CD4-positive, alpha-beta T cell treated with Interleukin-10 for 1 hour (primary cell): ENCODE data around the gene IGFBP1.

ENCODE experiments used
- DNase-seq: peaks from one replicate; pipeline ENCODE4 v3.0.0-alpha.2; 2020

Gene IGFBP1

DNA sequence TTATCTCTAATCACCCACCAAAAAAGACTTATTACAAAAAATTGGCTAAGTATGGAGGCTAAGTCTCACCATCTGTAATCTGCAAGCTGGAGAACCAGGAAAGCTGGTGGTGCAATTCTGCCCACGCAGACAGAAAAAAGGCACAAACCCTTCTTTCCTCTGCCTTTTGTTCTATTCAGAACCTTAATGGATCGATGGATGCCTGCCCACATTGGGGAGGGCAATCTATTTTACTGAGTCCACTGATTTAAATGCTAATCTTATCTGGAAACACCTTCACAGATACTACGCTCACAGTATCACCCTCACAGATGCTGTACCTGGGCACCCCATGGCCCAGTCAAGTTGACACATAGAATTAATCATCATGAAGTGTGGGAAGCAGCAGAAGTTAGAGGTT is 22.6 kb downstream of the IGFBP1 start:
- DNase-seq, result no peak

DNA sequence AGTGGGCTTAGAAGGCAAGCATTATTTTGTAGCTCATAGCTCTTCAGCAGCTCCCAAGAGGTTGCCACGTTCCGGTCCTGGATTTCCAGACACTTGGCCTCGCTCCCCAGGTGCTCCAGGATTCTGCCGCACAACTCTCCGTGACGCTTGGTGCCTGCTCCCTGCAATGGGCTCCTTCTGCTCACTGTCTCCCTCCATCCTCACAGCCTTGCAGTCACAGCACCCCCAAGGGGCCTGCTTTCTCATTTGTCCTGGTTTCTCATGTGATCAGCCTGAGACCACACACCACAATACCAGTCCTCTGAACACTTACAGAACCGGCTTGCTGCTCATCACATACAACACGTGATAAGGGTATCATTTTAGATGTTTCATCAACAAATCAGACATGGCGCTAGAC is 23.0 kb downstream of the IGFBP1 start:
- no peak for DNase-seq

DNA sequence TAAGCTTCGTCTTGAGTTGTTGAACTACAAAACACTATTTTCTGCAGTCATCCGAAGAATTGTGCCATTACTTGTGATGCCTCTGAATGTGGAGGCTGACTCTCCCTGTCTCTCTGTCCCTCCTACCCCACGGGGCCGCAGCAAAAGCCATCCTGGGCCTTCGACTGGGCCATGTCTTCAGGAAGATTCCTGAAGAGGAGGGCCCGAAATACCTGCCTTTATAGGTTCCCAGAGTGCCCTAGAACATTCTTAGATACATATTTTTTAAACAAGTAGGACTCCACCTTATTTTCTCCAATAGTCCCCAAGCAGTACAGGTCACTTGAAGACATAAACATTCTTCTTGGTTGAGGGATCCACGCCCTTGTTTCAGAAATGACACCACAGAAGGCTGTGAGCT is 24.7 kb downstream of the IGFBP1 start:
- DNase-seq, result no peak

DNA sequence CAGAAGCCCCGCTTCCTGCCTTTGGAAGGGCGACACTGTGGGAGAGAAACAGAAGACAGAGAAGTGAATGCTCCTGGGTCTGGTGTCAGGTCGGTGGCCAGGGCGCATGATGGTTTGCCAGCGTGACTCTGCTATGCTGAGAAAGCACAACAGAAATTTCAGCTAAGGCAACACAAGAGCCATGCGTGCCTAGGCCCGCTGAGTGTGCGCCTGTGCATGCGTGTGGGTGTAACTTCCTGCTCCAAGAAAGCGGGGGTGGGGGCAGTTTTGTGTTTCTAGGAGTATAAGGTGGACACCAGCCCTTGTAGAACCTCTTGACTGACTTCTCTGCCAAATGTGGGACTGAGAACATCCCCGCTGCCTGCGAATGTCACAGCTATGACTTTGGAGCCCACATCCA is 26.6 kb downstream of the IGFBP1 start:
- no peak for DNase-seq

DNA sequence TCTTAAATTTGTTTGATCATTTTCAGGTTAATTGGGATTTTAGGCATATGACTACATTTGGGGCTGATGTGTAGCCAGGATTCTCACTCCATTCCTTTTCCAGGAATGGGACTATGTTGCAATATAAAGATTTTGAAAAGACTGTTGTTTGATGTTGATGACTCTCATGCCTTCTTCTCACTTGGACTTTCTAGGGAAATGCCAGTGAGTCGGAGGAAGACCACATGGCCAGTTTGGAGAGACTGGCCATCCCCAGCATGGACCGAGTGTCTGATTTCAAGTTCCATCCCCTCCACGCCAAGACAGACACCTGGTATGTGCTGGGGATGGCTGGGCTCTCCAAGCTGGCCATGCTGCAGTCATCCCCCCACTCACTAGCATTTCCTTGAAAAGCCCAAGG is 27.3 kb downstream of the IGFBP1 start:
- no peak for DNase-seq

DNA sequence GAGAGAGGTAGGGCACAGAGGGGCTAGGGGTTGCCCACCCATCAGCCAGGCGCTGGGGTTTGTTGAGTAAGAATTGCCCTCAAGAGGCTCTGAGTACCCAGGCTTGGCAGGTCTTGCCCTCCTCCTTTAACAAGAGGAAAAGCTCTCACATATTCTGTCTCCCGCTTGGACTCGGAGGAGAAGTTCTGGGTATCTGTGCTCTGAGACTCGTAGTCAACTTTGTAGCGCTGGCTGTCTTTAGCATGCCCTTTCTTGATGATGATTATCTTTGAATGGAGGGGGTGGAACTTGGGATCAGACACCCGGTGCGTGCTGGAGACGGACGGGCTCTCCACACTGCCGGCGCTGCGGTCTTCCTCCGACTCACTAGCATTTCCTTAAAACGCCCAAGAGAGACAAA is 28.8 kb downstream of the IGFBP1 start:
- DNase-seq, result no peak

DNA sequence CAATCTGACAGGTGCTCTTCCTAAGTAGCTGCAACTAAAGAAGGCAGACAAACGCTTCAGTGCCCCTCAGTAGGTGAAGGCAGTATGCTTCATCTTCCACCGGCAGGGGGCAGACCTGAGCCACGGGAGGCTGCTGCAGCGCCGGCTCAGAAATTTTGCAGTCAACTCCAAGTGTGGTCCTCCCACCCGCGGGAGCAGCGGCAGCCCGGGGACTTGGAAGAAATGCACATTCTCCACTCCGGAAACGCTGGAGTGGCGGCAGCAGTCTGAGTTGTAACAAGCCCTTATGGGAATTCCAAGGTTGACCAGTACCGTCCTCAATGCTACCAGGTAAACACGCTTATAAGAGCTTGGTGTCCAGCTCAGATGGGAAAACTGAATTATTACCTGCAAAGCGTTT is 29.4 kb downstream of the IGFBP1 start:
- DNase-seq, result peak; percentile 71

DNA sequence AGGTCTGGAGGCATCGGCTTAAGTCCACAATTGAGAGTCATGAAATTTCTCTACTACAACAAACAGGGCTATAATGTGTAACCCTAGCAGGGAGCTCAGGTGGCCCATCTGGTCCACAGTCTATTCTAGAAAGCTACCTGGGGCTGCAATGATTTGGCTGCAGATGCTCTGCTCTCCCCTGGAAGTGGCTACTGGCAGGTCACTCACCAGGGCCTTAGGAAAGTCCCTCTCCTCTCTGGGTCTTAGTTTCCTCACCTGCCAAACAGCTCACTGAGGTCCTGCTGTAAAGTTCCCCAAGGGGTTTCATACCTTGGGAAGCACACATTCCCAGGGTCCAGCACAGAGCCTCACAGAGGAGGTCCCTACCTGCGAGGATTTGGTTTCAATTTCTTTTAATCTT is 30.3 kb downstream of the IGFBP1 start:
- no peak for DNase-seq

DNA sequence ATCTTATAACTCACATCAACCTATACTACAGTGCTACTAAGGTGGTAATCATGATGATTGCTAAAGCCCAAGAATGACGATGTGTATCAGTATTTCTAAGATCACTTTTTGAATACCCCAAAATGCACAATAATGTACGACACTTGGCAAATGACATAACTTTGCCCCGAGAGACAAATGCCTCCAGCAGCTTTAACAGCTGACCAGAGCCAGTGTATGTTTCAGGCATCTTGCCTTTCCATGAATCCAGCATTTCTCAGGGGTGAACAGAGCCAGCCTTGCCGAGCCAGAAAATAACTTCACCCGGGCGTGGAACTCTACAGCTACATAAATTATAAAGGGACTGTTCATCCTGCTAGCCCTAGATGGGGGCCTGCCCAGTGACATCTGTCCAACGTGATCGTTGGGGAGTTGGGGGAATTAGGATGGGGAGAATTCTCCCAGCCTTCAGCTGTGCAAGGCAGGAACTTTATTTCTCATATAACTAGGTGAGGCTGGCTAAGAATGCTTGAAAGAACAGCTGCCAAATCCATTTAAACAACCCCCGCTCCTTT is 31.0 kb downstream of the IGFBP1 start:
- no peak for DNase-seq

DNA sequence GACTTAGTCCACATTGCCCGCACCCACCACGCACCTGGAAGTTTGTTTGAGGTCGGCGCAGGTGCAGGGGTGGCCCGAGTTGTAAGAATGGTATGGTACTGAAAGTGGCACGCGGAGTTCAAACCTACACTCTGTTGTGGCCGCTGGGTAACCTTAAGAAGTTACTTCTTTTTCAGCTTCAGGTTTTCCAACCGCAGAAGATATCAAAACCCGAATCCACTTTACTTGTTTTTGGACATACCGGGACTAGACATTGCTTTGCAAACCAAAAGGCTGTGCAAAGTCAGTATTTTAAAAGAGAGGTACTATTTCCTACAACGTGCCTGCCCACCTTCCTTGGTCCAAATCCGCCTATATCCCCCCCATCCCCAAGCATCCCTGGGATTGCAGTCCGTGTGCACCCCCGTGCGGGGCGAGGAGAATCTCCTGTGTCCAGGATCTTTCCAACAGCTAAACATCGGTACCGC is 31.7 kb downstream of the IGFBP1 start:
- no peak for DNase-seq

DNA sequence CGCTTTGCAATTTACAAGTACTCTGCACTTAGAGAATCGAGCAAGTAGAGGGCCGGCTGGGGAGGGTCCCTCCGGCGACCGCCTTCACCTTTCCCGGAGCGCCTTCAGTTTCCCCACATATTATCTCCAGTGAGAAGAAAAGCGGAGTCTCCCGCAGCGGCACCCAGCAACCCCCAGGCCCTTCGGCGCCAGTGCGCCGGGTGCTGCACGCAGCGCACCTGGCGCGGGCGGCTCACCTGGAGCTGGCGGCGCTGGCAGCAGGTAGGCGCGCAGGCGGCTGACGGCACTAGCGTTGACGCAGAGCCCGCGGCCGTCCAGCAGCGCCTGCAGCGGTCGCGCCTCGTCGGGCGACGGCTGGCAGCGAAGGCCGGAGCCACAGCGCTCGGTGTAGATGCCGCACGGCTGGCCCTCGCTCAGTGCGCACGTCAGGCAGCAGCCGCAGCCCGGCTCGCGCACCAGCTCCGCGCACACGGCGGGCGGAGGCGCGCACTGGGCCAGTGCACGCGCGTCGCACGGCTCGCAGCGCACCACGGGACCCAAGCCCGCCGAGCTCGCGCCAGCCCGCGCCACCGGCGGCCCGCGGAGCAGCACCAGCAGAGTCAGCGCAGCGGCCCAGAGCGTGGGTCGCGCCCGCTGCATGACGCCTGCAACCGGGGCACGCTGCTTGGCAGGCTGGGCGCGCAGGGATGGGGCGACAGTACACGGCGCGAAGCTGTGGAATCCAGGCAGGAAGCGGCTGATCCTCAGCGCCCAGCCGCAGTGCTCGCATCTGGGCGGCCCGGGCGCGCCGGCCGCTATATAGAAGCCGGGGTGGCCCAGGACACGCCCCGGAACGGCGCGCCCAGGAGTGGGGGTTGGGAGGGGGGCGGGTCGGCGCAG is 32.5 kb downstream of the IGFBP1 start, which contains the start of gene IGFBP3:
Gene IGFBP3 (minus strand): TSS at position 771 of the 879 bp plus-strand sequence. CDS start 132 bp downstream, at position 639.
- peak; percentile 51 for DNase-seq

DNA sequence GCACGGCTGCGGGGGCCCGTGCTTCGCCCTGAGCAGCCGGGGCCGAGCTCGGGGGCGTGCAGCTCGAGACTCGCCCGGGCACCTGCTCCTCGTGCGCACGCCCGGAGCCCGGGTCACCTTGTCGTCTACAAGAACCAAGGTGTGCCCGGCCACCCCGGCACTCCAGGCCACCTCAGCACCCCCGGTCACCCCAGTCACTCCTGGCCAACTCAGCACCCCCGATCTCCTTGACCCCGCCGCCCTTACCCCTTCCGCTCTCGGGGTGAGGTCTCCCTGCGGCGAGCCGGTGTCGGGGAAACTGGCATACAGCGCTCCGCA is 33.1 kb downstream of the IGFBP1 start:
- DNase-seq, result no peak

DNA sequence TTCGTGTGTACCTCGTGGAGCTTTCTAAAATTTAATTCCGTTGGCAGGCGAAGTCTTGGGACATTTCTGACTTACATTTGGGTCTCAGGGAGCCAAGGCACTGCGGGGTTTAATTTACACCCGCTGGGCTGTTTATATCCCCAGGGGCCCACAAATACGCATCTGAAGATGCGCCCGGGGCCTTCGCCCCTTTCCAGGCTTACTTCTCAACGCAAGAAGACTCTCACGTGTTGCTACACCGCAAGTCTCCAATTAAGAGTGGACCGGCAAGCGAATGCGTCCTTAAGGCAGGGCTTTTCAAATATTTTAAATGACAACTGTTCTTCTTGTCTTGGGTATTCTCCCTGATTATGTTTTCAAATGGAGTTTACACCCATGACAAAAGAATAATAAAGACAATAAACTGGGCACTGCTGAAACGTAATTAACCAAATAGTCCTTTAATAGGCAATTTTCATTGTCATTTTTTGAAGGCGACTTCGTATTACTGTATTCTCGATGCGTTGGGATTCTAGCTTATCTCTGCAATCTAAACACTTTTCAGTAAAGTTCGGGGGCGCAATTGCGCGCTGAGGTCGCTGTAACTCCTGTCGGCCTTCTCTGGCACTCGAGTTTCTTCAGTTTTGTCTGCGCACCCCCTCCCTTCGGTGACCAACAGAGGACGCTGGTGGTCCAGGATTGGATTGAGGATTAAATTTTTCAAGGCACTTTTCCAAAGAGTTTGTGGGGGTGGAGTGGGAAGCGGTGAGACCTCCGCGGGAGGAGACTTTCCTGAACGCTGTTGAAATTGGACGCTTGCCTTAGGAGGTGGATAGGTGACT is 33.6 kb downstream of the IGFBP1 start:
- peak; percentile 44 for DNase-seq

DNA sequence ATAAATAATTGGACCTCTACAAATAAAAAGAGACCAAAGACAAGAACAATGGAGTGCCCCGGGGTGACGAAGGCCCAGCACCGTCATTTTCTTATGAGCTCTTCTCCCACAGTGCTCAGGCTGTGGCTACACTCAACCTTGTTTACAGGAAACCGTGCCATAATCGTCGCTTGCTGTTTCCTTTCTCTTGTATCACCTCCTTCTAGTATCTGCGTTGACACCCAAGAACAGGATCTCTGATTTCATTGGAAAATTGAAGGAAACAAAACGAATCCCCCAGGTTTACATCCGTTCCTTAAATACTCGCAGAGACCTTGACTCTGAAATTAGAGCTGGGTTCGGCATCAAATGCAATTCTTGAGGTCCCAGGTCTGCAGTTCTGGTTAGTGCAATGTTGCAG is 34.5 kb downstream of the IGFBP1 start:
- DNase-seq, result peak; percentile 30

DNA sequence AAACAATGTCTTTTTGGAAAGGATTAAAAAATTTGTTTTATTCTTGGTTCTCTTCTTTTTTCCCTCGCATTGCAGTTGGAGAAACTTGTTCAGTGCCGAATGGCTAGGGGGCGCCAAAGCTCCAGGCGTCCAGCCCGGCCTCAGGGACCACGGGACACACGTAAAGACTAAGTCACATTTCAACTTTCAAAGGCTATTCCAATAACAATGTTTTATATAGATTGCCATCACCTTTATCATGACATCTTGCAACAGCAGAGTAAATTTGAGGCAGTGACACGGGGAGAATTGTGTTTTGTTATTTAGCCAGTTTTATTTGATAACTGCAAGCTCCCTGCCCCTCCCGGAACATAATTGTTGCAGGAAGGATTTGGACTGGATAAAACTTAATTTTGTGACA is 35.0 kb downstream of the IGFBP1 start:
- DNase-seq, result peak; percentile 57

DNA sequence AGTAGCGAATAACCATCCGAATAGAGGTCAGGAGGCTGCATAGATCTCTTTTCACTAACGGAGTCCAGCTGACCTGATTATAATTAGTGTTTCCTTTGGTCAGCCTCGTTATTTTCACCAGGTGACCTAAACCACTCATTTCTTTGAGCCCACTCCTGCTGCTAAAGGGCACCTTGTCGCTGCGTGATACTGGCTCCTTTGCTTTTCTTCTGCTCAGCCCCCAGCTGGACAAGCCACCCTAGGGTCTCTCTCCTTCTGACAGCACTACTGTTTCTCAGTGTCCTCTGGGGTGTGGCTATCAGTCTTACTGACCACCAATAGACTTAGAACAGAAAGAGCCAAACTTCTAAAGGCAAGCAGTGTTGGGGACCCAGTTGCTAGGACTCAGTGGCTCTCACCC is 35.5 kb downstream of the IGFBP1 start:
- no peak for DNase-seq

DNA sequence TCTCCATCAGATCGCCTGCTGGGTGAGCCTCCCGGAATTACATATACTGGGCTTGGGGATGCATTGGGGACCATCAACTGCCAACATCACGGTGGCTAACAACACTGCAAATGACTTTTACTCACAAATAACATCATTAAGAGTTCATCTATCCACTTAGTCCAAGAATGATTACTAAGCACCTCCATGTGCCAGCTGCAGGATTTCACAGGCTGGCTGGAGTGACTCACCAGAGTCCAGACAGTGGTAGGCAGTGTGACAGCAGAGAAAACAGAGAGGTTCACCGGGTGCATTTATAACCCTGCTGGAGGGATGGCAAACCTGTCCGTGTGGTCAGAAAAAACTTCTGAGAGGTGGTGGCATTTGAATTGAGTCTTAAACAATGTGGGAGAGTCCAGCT is 36.0 kb downstream of the IGFBP1 start:
- no peak for DNase-seq

DNA sequence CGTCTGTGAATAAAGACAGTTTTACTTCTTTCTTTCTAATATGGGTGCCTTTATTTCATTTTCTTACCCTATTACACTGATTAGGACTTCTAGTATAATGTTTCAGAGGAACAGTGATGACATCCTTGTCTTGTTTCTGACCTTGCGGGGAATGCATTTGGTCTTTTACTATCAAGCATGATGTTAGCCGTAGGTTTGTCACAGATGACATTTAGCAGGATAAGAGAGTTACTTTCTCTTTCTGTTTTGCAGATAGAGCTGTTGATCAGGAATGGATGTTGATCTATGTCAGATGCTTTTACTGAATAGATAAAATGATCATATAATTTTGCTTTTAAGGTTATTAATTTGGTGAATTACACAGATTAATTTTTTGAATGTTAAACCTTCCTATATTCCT is 39.4 kb downstream of the IGFBP1 start:
- DNase-seq, result no peak

DNA sequence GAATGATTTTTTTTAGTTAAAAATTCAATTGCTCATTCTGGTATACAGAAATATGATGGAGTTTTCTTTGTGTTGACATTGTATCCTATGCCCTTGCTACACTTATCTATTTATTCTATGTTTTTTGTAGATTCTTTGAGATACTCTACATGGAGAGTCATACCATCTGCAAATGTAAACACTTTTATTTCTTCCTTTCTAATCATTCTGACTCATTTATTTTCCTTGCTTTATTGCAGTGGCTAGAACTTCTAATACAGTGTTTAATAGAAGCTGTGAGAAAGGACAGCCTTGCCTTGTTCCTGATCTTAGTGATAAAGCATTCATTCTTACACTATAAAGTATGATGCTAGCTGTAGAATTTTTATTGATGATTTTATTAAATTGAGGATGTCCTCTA is 42.7 kb downstream of the IGFBP1 start:
- DNase-seq, result no peak

DNA sequence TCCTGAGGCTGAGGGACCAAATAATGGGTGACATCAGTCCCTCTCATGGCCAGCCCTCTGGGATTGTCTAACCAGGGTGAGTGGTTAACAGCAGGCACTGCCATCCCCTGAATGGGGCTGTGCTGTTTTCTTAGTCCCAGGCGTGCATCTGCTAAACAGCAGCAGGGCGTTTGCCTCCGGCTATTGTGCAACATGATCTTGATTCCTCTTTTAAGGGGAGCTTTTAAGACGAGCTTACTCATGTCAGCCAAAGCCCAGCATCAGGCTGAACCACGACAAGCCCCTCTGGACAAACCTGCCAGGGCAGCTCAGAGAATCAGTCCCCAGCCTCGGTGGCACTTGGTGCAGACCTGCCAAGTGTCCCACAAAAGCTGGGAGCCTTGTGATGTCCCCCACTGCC is 49.0 kb downstream of the IGFBP1 start:
- no peak for DNase-seq

DNA sequence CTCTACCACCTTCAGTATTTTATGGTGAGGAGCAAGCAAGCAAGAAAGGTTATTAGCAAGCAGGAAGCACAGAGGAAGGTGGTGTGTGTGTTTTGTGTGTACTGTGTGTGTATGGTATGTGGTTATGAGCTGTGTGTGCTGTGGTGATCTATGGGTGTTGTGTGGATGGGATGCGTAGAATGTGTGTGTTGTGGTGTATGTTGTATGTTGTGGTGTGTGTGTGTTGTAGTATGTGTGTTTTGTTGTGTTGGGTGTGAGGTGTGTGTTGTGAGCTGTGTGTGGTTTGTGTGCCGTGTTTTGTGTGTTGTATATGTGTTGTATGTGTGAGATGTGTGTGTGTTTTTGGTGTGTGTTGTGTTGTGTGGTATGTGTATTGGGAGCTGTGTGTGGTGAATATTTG is 49.6 kb downstream of the IGFBP1 start:
- DNase-seq, result no peak

DNA sequence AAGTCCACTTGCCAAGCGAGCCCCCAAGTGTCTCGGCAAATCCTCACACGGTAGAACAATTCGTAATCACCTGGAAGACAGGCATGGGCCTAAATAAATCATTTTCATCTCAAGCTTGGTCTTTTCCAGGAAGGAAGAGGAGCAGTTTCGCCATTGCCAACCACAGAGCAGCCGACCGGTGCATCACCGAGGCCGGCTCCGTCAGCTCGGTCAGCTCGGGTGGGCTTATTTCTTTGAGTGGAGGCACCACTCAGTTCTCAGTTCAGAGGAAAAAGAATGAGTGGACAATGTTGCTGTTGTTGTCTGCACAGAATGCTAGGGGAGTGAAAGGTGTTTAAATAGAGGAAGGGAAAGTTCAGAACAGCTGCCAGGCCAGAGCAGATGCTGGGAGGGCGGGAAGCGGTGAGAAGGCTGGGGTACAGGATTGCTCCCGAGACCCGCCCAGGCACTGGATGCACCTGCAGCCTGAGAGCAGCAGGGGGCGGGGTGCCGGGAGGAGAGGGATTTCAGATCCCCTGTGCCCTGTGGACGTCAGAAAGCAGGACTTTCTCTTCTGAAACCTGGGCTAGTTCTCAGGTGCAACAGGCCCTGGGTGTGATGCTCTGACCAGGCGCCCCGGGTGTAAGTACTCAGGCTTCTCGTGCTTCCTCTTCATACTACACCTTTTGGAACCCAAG is 50.5 kb downstream of the IGFBP1 start:
- no peak for DNase-seq

DNA sequence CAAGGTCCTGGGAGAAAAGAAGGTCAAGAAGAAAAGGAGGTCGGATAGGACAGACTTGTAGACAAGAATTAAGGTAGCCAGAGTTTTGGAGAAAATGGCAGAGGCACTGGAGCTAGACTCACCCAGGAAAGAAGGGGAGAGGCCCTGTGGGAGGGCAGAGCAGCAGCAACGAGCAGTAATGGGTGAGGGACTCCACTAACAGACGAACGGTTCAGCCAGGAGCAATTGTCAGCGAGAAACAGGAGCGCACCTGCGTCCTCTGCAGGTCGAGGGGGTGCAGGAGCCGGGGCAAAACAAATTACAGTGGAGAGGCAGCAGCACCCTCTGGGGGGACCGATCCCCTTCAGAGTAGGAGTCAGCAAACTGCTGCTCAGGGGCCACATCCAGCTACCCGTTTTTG is 51.3 kb downstream of the IGFBP1 start:
- DNase-seq, result no peak
